SK-N-SH (cell line): ENCODE results near the gene CDKAL1. TPM values are rescaled to one million over a fixed set of nuclear protein-coding genes. Genes with fewer than 3 reads are reported as not detected.

Experiments
- CTCF ChIA-PET: fragments of 300-600, 350-600 bp; formaldehyde crosslinking; extraction: SDS; loops from one replicate; lab custom pipeline; 2021; lab: Yijun Ruan, JAX
- POLR2A ChIA-PET: fragments of 350-600 bp; sonication (Branson Sonifier 250); formaldehyde crosslinking; extraction: SDS; loops from one replicate; lab custom pipeline; 2020; ENCODE audit warnings: antibody characterized with exemption, inconsistent platforms; lab: Yijun Ruan, JAX
- DNase-seq: peaks from one replicate; pipeline ENCODE4 v3.0.0; 2012
- H2AFZ ChIP-seq: fragments of 200-600 bp; sonication (generic); 2 replicates; pipeline ENCODE4 v1.8.1; 2016; ENCODE audit warnings: antibody characterized with exemption, mild to moderate bottlenecking, low read depth
- H3F3A ChIP-seq: fragments of 200-600 bp; sonication (generic); replicated peaks from 2 replicates; pipeline ENCODE3; 2016; ENCODE audit warnings: antibody characterized with exemption, mild to moderate bottlenecking; ENCODE audit not compliant: insufficient read depth
- H3K27ac ChIP-seq, 2 experiments: fragments of 200-500 bp in 1 of 2; fragments of 200-600 bp in 1 of 2; sonication (Bioruptor generic) in 1 of 2; sonication (generic), shearing (Covaris generic) in 1 of 2; 2 replicates each; pipeline versions ENCODE4 v1.5.1 to v1.6.1; 2014 to 2016; ENCODE audit warnings: low read depth in 2 of 2, inconsistent platforms in 1 of 2, low read length in 1 of 2, mild to moderate bottlenecking in 1 of 2, mixed read lengths in 1 of 2
- H3K27me3 ChIP-seq: fragments of 200-600 bp; sonication (generic), shearing (Covaris generic); 2 replicates; pipeline ENCODE4 v1.6.1; 2016; ENCODE audit warnings: mixed run types; ENCODE audit not compliant: insufficient read depth
- H3K36me3 ChIP-seq, 2 experiments: fragments of 200-500 bp in 1 of 2; fragments of 200-600 bp in 1 of 2; sonication (Bioruptor generic) in 1 of 2; sonication (generic) in 1 of 2; replicated peaks in 1 of 2; 2 replicates each; pipeline versions ENCODE3 to v1.5.1; 2014 to 2016; ENCODE audit warnings: low read length in 1 of 2, mild to moderate bottlenecking in 1 of 2; ENCODE audit not compliant: insufficient read depth in 2 of 2, control insufficient read depth in 1 of 2
- H3K4me1 ChIP-seq, 2 experiments: fragments of 200-500 bp in 1 of 2; fragments of 200-600 bp in 1 of 2; sonication (Bioruptor generic) in 1 of 2; sonication (generic), shearing (Covaris generic) in 1 of 2; 2 replicates each; pipeline versions ENCODE4 v1.5.1 to v1.6.1; 2014 to 2016; ENCODE audit warnings: low read depth in 1 of 2, low read length in 1 of 2, mixed run types in 1 of 2; ENCODE audit not compliant: insufficient read depth in 2 of 2, control insufficient read depth in 1 of 2
- H3K4me2 ChIP-seq: fragments of 200-600 bp; sonication (generic), shearing (Covaris generic); 2 replicates; pipeline ENCODE4 v1.6.1; 2017; ENCODE audit warnings: mixed run types
- H3K4me3 ChIP-seq, 2 experiments: fragments of 200-500 bp in 1 of 2; fragments of 200-600 bp in 1 of 2; sonication (Bioruptor generic) in 1 of 2; sonication (generic), shearing (Covaris generic) in 1 of 2; 2 replicates each; pipeline versions ENCODE4 v1.5.1 to v1.8.1; 2014 to 2016; ENCODE audit warnings: low read depth in 2 of 2, inconsistent platforms in 1 of 2, low read length in 1 of 2, mild to moderate bottlenecking in 1 of 2, mixed read lengths in 1 of 2, moderate library complexity in 1 of 2
- H3K79me2 ChIP-seq: fragments of 200-600 bp; sonication (generic); 2 replicates; pipeline ENCODE4 v1.8.1; 2017; ENCODE audit warnings: mild to moderate bottlenecking; ENCODE audit not compliant: insufficient read depth
- H3K9ac ChIP-seq: fragments of 200-600 bp; sonication (generic); 2 replicates; pipeline ENCODE4 v1.6.1; 2017; ENCODE audit warnings: mixed run types
- H3K9me2 ChIP-seq: fragments of 200-600 bp; sonication (generic); 2 replicates; pipeline ENCODE4 v1.6.1; 2017; ENCODE audit warnings: mixed run types
- H3K9me3 ChIP-seq: fragments of 200-600 bp; sonication (generic); 2 replicates; pipeline ENCODE4 v1.6.1; 2017; ENCODE audit warnings: mixed run types, mild to moderate bottlenecking, moderate library complexity
- H4K20me1 ChIP-seq: fragments of 200-600 bp; sonication (generic); 2 replicates; pipeline ENCODE4 v1.6.1; 2017; ENCODE audit warnings: mild to moderate bottlenecking, mixed run types; ENCODE audit not compliant: insufficient read depth
- ELF1 ChIP-seq: IDR thresholded peaks from 2 replicates; pipeline ENCODE4 v1.4.0; 2012
- FOXJ3 ChIP-seq: sonication (generic); formaldehyde crosslinking; IDR thresholded peaks from 2 replicates; pipeline ENCODE4 v1.5.1; 2020; ENCODE audit warnings: mild to moderate bottlenecking, missing genetic modification reagents
- FOXM1 ChIP-seq: IDR thresholded peaks from 2 replicates; pipeline ENCODE4 v1.4.0; 2012; ENCODE audit warnings: low read depth, mild to moderate bottlenecking
- GABPA ChIP-seq: IDR thresholded peaks from 2 replicates; pipeline ENCODE4 v1.4.0; 2012; ENCODE audit warnings: low read depth, mild to moderate bottlenecking
- GATA2 ChIP-seq: sonication (generic); formaldehyde crosslinking; IDR thresholded peaks from 2 replicates; pipeline ENCODE4 v1.5.0; 2020; ENCODE audit warnings: mild to moderate bottlenecking, missing genetic modification reagents
- MEF2A ChIP-seq: IDR thresholded peaks from 2 replicates; pipeline ENCODE4 v1.4.0; 2012; ENCODE audit warnings: low read depth, borderline replicate concordance
- MXI1 ChIP-seq: IDR thresholded peaks from 2 replicates; pipeline ENCODE4 v1.6.1; 2012; ENCODE audit warnings: mild to moderate bottlenecking, low read depth, low read length, improper control_type of control experiment
- NFIC ChIP-seq: IDR thresholded peaks from 2 replicates; pipeline ENCODE4 v1.4.0; 2012; ENCODE audit warnings: borderline replicate concordance
- NRF1 ChIP-seq: IDR thresholded peaks from 2 replicates; pipeline ENCODE4 v1.6.1; 2012; ENCODE audit warnings: low read depth, mild to moderate bottlenecking, low read length
- POLR2AphosphoS5 ChIP-seq: IDR thresholded peaks from 2 replicates; pipeline ENCODE4 v1.6.1; 2012; ENCODE audit warnings: low read depth, low read length
- RAD21 ChIP-seq: IDR thresholded peaks from 2 replicates; pipeline ENCODE4 v1.6.1; 2012; ENCODE audit warnings: mild to moderate bottlenecking, low read length
- RFX5 ChIP-seq: IDR thresholded peaks from 2 replicates; pipeline ENCODE4 v1.6.1; 2012; ENCODE audit warnings: mild to moderate bottlenecking, improper control_type of control experiment, low read length
- RXRA ChIP-seq: IDR thresholded peaks from 2 replicates; pipeline ENCODE4 v1.4.0; 2012; ENCODE audit warnings: low read depth, mild to moderate bottlenecking, borderline replicate concordance
- TCF12 ChIP-seq: IDR thresholded peaks from 2 replicates; pipeline ENCODE4 v1.4.0; 2012
- YY1 ChIP-seq: IDR thresholded peaks from 2 replicates; pipeline ENCODE4 v1.4.0; 2012; ENCODE audit warnings: low read depth, mild to moderate bottlenecking
- WGBS: methylation state at CpG from one replicate; pipeline ENCODE4 v1.1.6; 2017; ENCODE audit warnings: low lambda C conversion rate; 5-methylcytosine and 5-hydroxymethylcytosine counted together
- polyA plus RNA-seq, 3 experiments: library from polyadenylated mRNA; depleted of rRNA; stranded (reverse); fragments of >200 nt; gene quantifications; 2 replicates each; pipeline ENCODE4 v1.2.3, GENCODE V29; 2012
- TF ChIP-seq, protein P1 (sequence below): IDR thresholded peaks from 2 replicates; pipeline ENCODE4; 2012
- TF ChIP-seq, protein P2 (sequence below): IDR thresholded peaks from 2 replicates; pipeline ENCODE4 v1.6.1; 2012; ENCODE audit warnings: mild to moderate bottlenecking, low read depth, low read length, moderate library complexity
- TF ChIP-seq, protein P3 (sequence below): fragments of 200-600 bp; sonication (generic); IDR thresholded peaks from 2 replicates; pipeline ENCODE4 v1.6.1; 2017; ENCODE audit warnings: antibody characterized with exemption, mild to moderate bottlenecking, moderate library complexity

The CDKAL1 gene
- polyA plus RNA-seq, 1 of the 3 experiments (the other 2 are of a cell fraction) = 2.6 TPM

DNA sequence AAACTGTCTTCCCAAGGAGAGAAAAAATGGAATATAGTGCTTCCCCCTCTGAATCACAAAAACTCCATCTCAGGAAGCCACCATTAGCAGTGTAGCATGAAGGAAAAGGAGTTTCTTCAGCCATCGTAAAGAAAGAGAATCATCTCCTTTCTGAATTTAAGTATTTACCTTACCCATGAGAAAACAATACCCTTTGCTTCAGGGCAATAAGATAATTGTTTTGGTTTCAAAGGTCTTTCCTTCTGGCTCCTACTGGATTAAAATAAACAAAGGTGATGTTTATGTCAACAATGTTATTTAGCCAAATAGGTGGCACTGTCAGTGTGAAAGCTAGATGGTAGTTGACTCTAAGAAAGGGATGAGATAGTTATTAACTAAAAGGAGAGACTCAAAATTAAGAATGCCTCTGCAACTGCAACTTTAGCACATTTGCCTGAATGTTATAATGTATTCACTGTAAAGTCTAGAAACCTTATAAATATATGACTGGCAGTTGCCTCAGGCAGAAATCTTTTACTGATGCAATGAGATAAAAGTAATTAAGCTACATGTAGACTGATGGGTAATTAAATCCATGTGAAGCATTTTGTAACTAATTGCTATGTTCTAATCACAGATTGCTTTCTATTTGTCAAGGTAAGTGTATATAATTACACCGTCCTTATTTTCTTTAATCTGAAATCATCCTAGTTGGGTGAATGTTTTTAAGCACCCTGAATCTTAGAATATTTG lies 399.0 kb downstream of the CDKAL1 start:
- POLR2A ChIA-PET = no interaction called here
- TF ChIP-seq GATA2 (CRISPR knock-in tag) (no peak), MXI1 (no peak), NRF1 (no peak), YY1 (no peak), NFIC (no peak), RXRA (no peak), RFX5 (no peak), FOXM1 (no peak), RAD21 (no peak), MEF2A (no peak), POLR2AphosphoS5 (no peak), FOXJ3 (CRISPR knock-in tag) (no peak), ELF1 (no peak), GABPA (no peak), TCF12 (no peak)
- TF ChIP-seq, protein P1, sequence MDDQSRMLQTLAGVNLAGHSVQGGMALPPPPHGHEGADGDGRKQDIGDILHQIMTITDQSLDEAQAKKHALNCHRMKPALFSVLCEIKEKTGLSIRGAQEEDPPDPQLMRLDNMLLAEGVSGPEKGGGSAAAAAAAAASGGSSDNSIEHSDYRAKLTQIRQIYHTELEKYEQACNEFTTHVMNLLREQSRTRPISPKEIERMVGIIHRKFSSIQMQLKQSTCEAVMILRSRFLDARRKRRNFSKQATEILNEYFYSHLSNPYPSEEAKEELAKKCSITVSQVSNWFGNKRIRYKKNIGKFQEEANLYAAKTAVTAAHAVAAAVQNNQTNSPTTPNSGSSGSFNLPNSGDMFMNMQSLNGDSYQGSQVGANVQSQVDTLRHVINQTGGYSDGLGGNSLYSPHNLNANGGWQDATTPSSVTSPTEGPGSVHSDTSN = no peak
- TF ChIP-seq, protein P2, sequence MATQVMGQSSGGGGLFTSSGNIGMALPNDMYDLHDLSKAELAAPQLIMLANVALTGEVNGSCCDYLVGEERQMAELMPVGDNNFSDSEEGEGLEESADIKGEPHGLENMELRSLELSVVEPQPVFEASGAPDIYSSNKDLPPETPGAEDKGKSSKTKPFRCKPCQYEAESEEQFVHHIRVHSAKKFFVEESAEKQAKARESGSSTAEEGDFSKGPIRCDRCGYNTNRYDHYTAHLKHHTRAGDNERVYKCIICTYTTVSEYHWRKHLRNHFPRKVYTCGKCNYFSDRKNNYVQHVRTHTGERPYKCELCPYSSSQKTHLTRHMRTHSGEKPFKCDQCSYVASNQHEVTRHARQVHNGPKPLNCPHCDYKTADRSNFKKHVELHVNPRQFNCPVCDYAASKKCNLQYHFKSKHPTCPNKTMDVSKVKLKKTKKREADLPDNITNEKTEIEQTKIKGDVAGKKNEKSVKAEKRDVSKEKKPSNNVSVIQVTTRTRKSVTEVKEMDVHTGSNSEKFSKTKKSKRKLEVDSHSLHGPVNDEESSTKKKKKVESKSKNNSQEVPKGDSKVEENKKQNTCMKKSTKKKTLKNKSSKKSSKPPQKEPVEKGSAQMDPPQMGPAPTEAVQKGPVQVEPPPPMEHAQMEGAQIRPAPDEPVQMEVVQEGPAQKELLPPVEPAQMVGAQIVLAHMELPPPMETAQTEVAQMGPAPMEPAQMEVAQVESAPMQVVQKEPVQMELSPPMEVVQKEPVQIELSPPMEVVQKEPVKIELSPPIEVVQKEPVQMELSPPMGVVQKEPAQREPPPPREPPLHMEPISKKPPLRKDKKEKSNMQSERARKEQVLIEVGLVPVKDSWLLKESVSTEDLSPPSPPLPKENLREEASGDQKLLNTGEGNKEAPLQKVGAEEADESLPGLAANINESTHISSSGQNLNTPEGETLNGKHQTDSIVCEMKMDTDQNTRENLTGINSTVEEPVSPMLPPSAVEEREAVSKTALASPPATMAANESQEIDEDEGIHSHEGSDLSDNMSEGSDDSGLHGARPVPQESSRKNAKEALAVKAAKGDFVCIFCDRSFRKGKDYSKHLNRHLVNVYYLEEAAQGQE = no peak
- TF ChIP-seq, protein P3, sequence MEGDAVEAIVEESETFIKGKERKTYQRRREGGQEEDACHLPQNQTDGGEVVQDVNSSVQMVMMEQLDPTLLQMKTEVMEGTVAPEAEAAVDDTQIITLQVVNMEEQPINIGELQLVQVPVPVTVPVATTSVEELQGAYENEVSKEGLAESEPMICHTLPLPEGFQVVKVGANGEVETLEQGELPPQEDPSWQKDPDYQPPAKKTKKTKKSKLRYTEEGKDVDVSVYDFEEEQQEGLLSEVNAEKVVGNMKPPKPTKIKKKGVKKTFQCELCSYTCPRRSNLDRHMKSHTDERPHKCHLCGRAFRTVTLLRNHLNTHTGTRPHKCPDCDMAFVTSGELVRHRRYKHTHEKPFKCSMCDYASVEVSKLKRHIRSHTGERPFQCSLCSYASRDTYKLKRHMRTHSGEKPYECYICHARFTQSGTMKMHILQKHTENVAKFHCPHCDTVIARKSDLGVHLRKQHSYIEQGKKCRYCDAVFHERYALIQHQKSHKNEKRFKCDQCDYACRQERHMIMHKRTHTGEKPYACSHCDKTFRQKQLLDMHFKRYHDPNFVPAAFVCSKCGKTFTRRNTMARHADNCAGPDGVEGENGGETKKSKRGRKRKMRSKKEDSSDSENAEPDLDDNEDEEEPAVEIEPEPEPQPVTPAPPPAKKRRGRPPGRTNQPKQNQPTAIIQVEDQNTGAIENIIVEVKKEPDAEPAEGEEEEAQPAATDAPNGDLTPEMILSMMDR = no peak
- CTCF ChIA-PET = no interaction called here

More for the DNA sequence above, 399.0 kb downstream of the CDKAL1 start:
- Histone ChIP-seq H3K9me3 (no peaks in the 10 kb centered on the region), H3K27me3 (no peaks in the 10 kb centered on the region), H3K36me3 (no peaks in the 10 kb centered on the region), H3K9me2 (no peaks in the 10 kb centered on the region), H3K27ac (peak overlapping the region in 1 of 2 experiments; percentile 84; a peak in 2 of 4 replicates), H3K9ac (no peak overlapping the region), H3F3A (no peaks in the 10 kb centered on the region), H4K20me1 (no peaks in the 10 kb centered on the region), H3K4me3 (no peak overlapping the region), H3K79me2 (no peaks in the 10 kb centered on the region), H3K4me2 (no peak overlapping the region), H3K4me1 (no peaks in the 10 kb centered on the region; a peak in 2 of 4 replicates), H2AFZ (no peak overlapping the region)
- DNase-seq = peak; percentile 10
- WGBS = 88% methylated on average over 2 of the region's 2 CpGs
